A673 (cell line): Measurements from ENCODE around the gene BCAN.

ENCODE experiments used
- CTCF ChIP-seq: fragments of 300-800, 200-600 bp; sonication (generic); conservative IDR thresholded peaks from 2 replicates; pipeline ENCODE4 v1.5.1; 2017; ENCODE audit warnings: low read depth, mild to moderate bottlenecking, antibody characterized with exemption, low read length, moderate library complexity, mixed read lengths
- EZH2 ChIP-seq: fragments of 200-600 bp; sonication (generic); IDR thresholded peaks from 2 replicates; pipeline ENCODE4 v1.6.1; 2017; ENCODE audit warnings: borderline replicate concordance, low read depth, mild to moderate bottlenecking, mixed read lengths, antibody characterized with exemption, low read length; ENCODE audit not compliant: poor library complexity, severe bottlenecking

GRCh38 chr1:156629823-156630449, 12.0 kb upstream of the BCAN start:
- TF ChIP-seq CTCF: no peak
- no peak for TF ChIP-seq EZH2
